ENCODE data around the gene PEX5L.

The PEX5L gene

DNA sequence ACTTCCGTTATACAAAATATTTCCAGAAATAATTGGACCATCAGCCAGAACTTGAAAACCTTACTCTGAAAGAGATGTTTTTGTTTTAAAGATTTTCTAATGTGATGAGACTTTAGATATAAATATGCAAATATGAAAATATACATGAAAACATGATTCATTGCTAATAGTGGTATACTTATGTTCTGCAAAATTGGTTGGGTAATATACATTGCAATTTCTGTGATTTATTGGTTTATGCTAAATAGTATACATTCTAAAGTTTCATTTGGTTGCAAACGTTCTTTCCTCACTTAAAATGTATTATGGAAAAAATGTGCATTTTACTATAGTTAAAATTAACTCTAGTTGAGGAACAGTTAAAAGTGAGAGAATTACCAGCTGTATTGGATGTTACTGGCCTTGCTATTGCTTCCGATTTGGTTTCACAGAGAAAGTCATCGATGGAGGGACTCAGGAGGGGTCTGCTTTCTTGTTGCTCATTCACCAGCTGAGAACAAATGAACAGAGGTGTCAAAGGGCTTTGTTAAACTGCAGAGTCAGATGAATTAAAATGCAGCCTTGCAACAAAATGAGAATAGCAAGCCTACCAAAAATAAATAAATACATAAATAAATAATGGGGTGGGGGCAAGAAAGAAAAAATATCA lies 149.3 kb downstream of the PEX5L start:
- no peak for DNase-seq

GRCh38 chr3:179885950-179886349 lies 150.8 kb downstream of the PEX5L start:
- DNase-seq: no peak

- no peak for DNase-seq
These were observed 152.6 kb downstream of the PEX5L start for GRCh38 chr3:179884136-179884535.

DNA sequence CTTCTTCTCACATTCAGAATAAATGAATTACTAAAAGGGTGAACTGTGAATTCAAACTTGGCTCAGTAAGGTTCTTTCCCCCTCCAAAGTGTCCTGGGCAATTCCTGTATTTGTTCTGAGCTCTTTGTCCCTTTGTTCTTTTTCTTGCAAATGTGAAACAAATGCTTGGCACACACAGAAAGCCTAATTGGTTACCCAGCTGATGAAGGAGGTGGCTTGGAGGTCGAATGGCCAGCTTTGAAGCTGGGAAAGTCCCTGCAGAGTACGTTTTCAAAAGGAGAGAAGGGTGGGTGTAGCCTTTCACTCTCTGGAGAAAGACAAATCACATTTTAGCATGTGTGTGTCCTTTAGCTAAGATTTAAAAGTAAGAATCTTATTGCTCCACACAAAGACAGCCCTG lies 154.4 kb downstream of the PEX5L start:
- DNase-seq: no peak

DNA sequence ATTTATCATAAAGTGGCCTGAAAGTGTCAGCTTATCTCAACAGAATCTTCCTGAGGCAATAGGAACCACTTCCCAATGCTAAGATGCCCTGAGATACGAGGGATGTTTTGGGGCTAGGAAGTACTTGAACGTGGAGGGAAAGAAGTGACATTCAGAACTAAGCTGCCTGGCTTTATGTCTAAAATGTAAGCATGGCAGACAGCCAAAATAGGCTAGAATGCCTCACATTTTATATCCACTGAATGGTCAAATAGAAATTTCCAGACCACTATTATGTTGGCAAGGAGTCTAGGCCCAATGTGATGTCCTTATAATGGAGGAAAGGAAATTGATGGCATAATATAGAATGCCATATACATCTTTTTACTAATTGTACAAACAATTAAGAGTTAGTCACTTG lies 154.9 kb downstream of the PEX5L start:
- DNase-seq: no peak

- no peak for DNase-seq
These were observed 155.9 kb downstream of the PEX5L start for GRCh38 chr3:179880868-179881267.

DNA sequence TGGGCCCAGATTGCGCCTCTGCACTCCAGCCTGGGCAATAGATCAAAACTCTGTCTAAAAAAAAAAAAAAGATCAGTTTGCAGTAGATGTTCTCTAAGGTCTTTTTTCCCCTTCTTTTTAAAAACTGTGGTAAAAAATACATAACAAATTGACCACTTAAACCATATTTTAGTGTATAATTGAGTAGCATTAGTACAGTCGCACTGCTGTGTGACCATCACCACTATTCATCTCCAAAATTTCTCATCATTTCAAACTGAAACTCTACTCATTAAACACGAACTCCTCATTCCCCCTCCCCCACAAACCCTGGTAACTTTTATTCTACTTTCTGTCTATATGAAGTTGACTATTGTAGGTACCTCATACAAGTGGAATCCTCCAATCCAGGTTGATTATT lies 160.3 kb downstream of the PEX5L start:
- no peak for DNase-seq

GRCh38 chr3:179872842-179873241 lies 163.9 kb downstream of the PEX5L start:
- no peak for DNase-seq

GRCh38 chr3:179871782-179872181 lies 165.0 kb downstream of the PEX5L start:
- no peak for DNase-seq

DNA sequence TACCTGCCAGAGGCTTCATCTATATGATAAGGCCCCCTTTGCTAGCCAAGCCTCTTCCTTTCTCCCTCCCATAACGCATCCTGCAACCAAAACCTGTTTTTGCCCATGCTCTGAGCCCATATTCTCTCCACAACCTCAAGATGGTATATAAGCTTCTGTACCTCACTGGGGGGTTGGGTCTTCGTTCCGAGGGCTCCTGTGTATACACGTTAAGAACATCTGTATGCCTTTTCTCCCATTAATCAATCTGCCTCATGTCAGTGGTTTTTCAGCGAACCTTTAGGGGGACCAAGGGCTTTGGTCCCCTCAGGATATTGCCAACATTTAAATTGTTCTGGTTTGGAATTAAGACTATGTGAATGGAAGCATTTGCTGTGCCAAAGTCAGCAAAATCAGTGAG lies 168.0 kb downstream of the PEX5L start:
- no peak for DNase-seq

DNA sequence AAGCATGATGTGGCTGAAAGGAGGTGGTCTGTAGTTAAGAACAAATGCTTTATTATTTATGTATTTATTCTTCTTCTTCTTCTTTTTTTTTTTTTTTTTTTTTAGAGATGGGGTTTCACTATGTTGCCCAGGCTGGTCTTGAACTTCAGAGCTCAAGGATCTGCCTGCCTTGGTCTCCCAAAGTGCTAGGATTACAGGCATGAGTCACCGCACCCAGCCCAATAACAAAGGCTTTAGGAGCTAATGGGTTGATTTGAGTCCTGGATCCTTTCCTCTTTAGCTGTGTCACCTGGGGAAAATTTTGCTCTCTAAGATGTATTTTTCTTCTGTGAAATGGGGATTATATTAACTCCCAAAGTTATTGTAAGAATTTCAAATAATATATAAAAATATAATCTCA lies 168.8 kb downstream of the PEX5L start:
- DNase-seq: no peak

- DNase-seq: no peak
These were observed 170.8 kb downstream of the PEX5L start for GRCh38 chr3:179865861-179866505.

DNA sequence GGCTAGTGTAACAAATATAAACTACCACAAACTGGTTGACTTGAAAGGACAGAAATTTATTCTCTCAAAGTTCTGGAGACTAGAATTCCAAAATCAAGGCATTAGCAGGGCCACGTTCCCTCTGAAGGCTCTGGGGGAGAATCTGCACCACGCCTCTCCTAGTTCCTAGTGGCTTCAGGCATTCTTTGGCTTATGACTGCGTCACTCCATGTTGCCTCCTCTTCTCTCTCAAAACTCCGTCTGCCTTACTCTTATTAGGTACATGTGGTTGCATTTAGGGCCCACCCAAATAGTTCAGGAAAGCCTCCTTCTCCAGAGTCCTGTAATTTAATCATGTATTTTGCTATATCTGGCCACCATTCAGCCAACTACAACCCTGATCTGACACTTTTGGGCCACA lies 174.8 kb downstream of the PEX5L start:
- DNase-seq: no peak

DNA sequence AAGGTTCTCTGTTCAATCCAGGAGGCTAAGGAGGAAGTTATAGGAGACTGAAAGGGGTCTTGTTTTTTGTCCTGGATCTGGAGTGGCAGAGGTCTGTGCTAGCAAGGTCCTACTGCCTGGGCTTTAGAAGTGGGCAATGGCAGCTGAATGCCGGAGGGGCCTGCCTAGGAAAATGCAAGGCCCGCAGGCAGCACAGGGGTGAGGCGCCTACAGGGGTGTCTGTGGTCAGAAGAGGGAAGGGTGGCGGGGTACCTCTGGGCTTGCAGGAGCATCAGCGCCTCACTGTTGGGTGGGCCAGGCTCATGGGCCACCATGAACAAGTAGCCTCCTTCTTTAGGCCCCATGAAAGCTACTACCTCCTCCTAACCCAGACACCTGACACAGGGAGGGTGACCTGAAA lies 175.4 kb downstream of the PEX5L start:
- no peak for DNase-seq

GRCh38 chr3:179860275-179861107 lies 176.2 kb downstream of the PEX5L start:
- no peak for DNase-seq

- no peak for DNase-seq
These were observed 183.6 kb downstream of the PEX5L start for GRCh38 chr3:179853176-179853575.

DNA sequence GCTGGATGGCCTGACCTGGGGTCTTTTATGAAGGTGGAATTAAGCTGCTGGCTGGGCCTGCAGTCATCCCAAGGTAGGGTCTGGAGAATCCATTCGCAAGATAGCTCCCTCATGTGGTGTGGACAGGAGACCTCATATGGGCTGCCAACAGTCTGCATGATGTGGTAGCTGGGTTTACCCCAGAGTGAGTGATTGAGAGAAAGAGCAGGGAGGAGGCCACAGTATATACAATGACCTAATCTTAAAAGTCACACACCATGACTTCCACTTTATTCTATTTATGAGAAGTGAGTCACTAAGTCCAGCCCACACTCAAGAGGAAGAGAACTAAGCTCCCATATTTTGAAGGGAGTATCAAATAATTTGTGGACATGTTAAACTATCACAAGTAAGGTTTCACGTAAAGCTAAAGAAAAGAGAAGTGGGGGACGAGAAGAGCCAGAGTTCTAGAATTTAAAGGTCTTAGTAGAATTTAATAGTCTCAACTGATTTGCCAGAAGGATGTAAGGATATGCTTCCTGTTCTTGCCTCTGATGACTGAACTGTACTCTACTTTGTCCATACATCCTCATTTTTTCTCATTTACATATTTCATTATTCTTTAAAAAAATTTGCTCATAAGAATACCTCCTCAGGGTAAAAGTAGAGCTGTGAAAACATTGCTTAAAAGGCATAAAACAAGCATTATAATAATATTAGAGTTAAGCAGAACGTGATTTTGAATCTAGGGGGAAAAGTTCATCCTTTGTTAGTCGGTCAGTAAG lies 184.4 kb downstream of the PEX5L start:
- no peak for DNase-seq

DNA sequence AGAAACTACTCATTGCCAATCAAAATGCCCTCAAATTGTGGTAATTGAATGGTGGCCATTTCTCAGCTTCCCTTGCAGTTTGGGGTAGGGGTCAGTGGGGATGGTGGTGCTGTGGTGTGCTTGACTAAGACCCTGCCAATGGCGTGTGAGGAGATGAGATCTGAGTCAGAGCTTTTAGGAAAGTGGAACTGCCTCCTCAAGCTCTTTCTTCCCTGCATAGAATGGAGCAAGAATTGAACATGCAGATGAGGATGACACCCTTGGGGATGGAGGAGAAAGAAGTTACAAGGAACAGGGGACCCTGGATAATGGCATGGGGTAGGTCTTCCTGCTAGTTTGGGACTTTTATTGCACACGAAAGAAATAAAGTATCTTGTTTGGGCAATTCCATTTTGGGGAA lies 188.0 kb downstream of the PEX5L start:
- no peak for DNase-seq

DNA sequence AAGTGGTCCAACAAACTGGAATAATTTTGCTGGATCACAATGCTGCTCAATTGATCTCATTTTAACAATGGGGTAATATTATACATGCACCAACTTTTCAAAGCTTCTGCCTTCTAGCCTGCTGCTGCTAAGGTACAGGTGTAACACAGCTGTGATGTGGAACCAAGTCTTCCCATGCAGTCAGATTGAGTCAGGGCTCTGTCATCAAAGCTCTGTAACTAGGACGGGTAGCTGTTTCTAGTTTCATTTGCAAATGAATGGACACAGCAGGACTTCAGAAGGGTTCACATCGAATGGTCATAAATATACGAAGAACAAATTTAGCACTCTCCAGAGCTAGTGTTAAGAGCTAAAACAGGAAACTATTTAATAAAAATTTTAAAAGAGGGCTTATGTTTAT lies 194.7 kb downstream of the PEX5L start:
- DNase-seq: no peak

GRCh38 chr3:179840985-179841384 lies 195.8 kb downstream of the PEX5L start:
- no peak for DNase-seq

DNA sequence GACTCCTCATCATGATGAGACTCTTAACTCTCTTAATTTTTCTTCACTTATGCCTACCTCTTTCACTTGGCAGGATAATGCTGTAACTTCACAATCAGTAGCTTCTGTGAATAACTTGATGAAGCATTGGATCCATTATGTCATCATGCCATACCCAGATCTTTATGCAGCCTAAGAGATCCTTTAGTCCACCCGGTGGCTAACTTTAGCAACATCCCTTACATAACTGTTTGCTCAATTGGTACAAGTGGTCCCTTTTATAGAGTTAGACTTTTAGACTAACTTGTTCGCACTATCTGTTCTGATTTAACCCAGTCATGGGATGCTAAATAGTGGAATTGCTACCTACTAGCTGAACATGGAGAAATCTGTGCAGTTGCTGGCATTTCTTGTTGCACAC lies 199.4 kb downstream of the PEX5L start:
- no peak for DNase-seq

DNA sequence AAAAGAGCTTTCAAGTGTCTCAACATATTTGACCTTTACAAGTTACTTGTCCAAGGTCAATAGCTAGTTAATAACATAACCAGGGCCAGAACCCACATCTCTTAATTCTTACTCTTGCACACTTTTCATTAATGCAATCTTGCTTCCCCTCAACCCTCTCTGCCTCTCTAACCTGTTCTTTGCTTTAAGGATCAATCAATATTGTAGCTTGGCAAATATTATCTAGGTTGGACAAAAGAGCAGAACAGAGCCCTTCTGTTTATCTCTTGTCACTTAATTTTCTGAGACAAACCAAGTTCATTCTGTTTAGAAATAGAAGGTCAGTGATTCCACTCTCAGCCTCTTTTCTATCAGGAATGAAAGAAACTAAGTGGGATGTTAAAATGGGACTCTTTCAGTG lies 203.4 kb downstream of the PEX5L start:
- DNase-seq: no peak

GRCh38 chr3:179832333-179832854 lies 204.3 kb downstream of the PEX5L start:
- DNase-seq: no peak

Data from stimulated activated naive CD4-positive, alpha-beta T cell (primary cell).